Large intestine (tissue), 12 donors: ENCODE results near the gene ATG5. TPM values are rescaled to one million over a fixed set of nuclear protein-coding genes. Genes with fewer than 3 reads are reported as not detected.

Experiments used
- DNase-seq, 2 donors: peaks; one replicate each; pipeline versions ENCODE4 v3.0.0 to v3.0.0-alpha.2; 2013
- H3K27ac ChIP-seq: one replicate; pipeline ENCODE4 v1.5.1; 2013; ENCODE audit warnings: low read length
- H3K27me3 ChIP-seq: 2 replicates; pipeline ENCODE4 v1.6.1; 2013; ENCODE audit warnings: low read length; ENCODE audit not compliant: control insufficient read depth, insufficient read depth
- H3K36me3 ChIP-seq: 2 replicates; pipeline ENCODE4 v1.6.1; 2013; ENCODE audit warnings: low read length; ENCODE audit not compliant: control insufficient read depth, insufficient read depth
- H3K4me1 ChIP-seq: one replicate; pipeline ENCODE4 v1.6.1; 2013; ENCODE audit warnings: low read length; ENCODE audit not compliant: control insufficient read depth, insufficient read depth
- H3K4me3 ChIP-seq: one replicate; pipeline ENCODE4 v1.5.1; 2013; ENCODE audit warnings: low read length
- H3K9me3 ChIP-seq: one replicate; pipeline ENCODE4 v1.6.1; 2013; ENCODE audit warnings: mild to moderate bottlenecking, low read depth, low read length, moderate library complexity; ENCODE audit not compliant: control insufficient read depth
- WGBS: methylation state at CpG from one replicate; pipeline ENCODE4 v1.1.5; 2013; ENCODE audit warnings: low lambda C conversion rate; ENCODE audit not compliant: insufficient coverage; 5-methylcytosine and 5-hydroxymethylcytosine counted together
- long read RNA-seq, 11 donors: transcript quantifications; one replicate each; lab custom pipeline, GENCODE V29; 2026
- polyA plus RNA-seq: library from polyadenylated mRNA; unstranded; fragments of 120-200 nt; gene quantifications from one replicate; pipeline ENCODE4 v1.2.1, GENCODE V29; 2013

The ATG5 gene
- polyA plus RNA-seq = 33.0 TPM
- long read RNA-seq, donor 1, transcript ATG5-204 (8 exons, 3,216 nt) = major isoform, 7 of 10 reads
- long read RNA-seq, donor 1, partial matches to known transcripts = 0 of 10 reads
- long read RNA-seq, donor 1, other reads (novel, unspliced or antisense) = 0 of 10 reads
- long read RNA-seq, donor 2, transcript ATG5-204 (8 exons, 3,216 nt) = major isoform, 7 of 213 reads
- long read RNA-seq, donor 2, partial matches to known transcripts = 201 of 213 reads
- long read RNA-seq, donor 2, other reads (novel, unspliced or antisense) = 0 of 213 reads
- long read RNA-seq, donor 3, transcript ATG5-204 (8 exons, 3,216 nt) = major isoform, 24 of 28 reads
- long read RNA-seq, donor 3, partial matches to known transcripts = 0 of 28 reads
- long read RNA-seq, donor 3, other reads (novel, unspliced or antisense) = 0 of 28 reads
- long read RNA-seq, donor 4, partial matches to known transcripts = 12 of 13 reads
- long read RNA-seq, donor 4, other reads (novel, unspliced or antisense) = 0 of 13 reads
- long read RNA-seq, donor 5, transcript ATG5-204 (8 exons, 3,216 nt) = major isoform, 10 of 13 reads
- long read RNA-seq, donor 5, partial matches to known transcripts = 0 of 13 reads
- long read RNA-seq, donor 5, other reads (novel, unspliced or antisense) = 0 of 13 reads
- long read RNA-seq, donor 6, transcript ATG5-204 (8 exons, 3,216 nt) = major isoform, 10 of 18 reads
- long read RNA-seq, donor 6, partial matches to known transcripts = 0 of 18 reads
- long read RNA-seq, donor 6, other reads (novel, unspliced or antisense) = 0 of 18 reads
- long read RNA-seq, donor 7, transcript ATG5-204 (8 exons, 3,216 nt) = major isoform, 7 of 39 reads
- long read RNA-seq, donor 7, partial matches to known transcripts = 30 of 39 reads
- long read RNA-seq, donor 7, other reads (novel, unspliced or antisense) = 0 of 39 reads
- long read RNA-seq, donor 8, transcript ATG5-204 (8 exons, 3,216 nt) = major isoform, 17 of 115 reads
- long read RNA-seq, donor 8, partial matches to known transcripts = 87 of 115 reads
- long read RNA-seq, donor 8, other reads (novel, unspliced or antisense) = 7 of 115 reads
- long read RNA-seq, donor 9, transcript ATG5-204 (8 exons, 3,216 nt) = major isoform, 14 of 31 reads
- long read RNA-seq, donor 9, partial matches to known transcripts = 13 of 31 reads
- long read RNA-seq, donor 9, other reads (novel, unspliced or antisense) = 0 of 31 reads
- long read RNA-seq, donor 10, transcript ATG5-204 (8 exons, 3,216 nt) = major isoform, 14 of 18 reads
- long read RNA-seq, donor 10, partial matches to known transcripts = 0 of 18 reads
- long read RNA-seq, donor 10, other reads (novel, unspliced or antisense) = 0 of 18 reads
- long read RNA-seq, donor 11, transcript ATG5-204 (8 exons, 3,216 nt) = major isoform, 9 of 122 reads
- long read RNA-seq, donor 11, partial matches to known transcripts = 111 of 122 reads
- long read RNA-seq, donor 11, other reads (novel, unspliced or antisense) = 0 of 122 reads

- Histone ChIP-seq H3K4me3 (peak within 1 kb of the TSS; percentile 80), H3K27ac (peak within 1 kb of the TSS; percentile 94), H3K36me3 (no peaks in the 10 kb centered on the region), H3K9me3 (no peaks in the 10 kb centered on the region), H3K27me3 (peaks cover 7% of the 10 kb centered on the region), H3K4me1 (peaks cover 14% of the 10 kb centered on the region)
- WGBS = 17% methylated on average over 1 of the region's 56 CpGs
- DNase-seq = peak; percentile 99 to 100
Observed at GRCh38 chr6:106325336-106326178, at the start of gene ATG5. TSS of gene ATG5 (minus strand) at chr6:106325760. CDS start at chr6:106316208, 9,552 bp downstream.

GRCh38 chr6:106373502-106374239 is 48.1 kb upstream of the ATG5 start:
- Histone ChIP-seq H3K9me3 (no peaks in the 10 kb centered on the region), H3K36me3 (no peaks in the 10 kb centered on the region), H3K27ac (no peak overlapping the region), H3K4me3 (no peak overlapping the region), H3K27me3 (no peaks in the 10 kb centered on the region), H3K4me1 (peaks cover 14% of the 10 kb centered on the region)
- WGBS = no CpG with 5 or more reads among the region's 1 CpG
- DNase-seq = peak in 1 of 2 donors; percentile 22

GRCh38 chr6:106372838-106373501 is 47.4 kb upstream of the ATG5 start:
- Histone ChIP-seq H3K36me3 (no peaks in the 10 kb centered on the region), H3K27me3 (no peaks in the 10 kb centered on the region), H3K4me1 (peaks cover 14% of the 10 kb centered on the region), H3K4me3 (no peak overlapping the region), H3K9me3 (no peaks in the 10 kb centered on the region), H3K27ac (no peak overlapping the region)
- DNase-seq = no peak
- 100% methylated on average over 1 of the region's 4 CpGs for WGBS

GRCh38 chr6:106370639-106371038 is 45.1 kb upstream of the ATG5 start:
- H3K9me3 ChIP-seq = no peaks in the 10 kb centered on the region
- H3K27ac ChIP-seq = peak overlapping the region; percentile 9
- WGBS = no CpG with 5 or more reads among the region's 1 CpG
- H3K36me3 ChIP-seq = no peaks in the 10 kb centered on the region
- DNase-seq = no peak
- H3K4me1 ChIP-seq = peaks cover 14% of the 10 kb centered on the region
- H3K27me3 ChIP-seq = no peaks in the 10 kb centered on the region
- no peak overlapping the region for H3K4me3 ChIP-seq

- H3K9me3 ChIP-seq = no peaks in the 10 kb centered on the region
- no peak overlapping the region for H3K4me3 ChIP-seq
- 100% methylated on average over 1 of the region's 2 CpGs for WGBS
- H3K36me3 ChIP-seq = no peaks in the 10 kb centered on the region
- H3K27ac ChIP-seq = no peak overlapping the region
- no peak for DNase-seq
- peaks cover 14% of the 10 kb centered on the region for H3K4me1 ChIP-seq
- H3K27me3 ChIP-seq = no peaks in the 10 kb centered on the region
Observed at GRCh38 chr6:106369739-106370138, 44.2 kb upstream of the ATG5 start.

GRCh38 chr6:106363401-106364138 is 38.0 kb upstream of the ATG5 start:
- Histone ChIP-seq H3K27me3 (peaks cover 5% of the 10 kb centered on the region), H3K27ac (no peak overlapping the region), H3K4me1 (no peaks in the 10 kb centered on the region), H3K4me3 (no peak overlapping the region), H3K9me3 (peaks cover 3% of the 10 kb centered on the region), H3K36me3 (no peaks in the 10 kb centered on the region)
- DNase-seq = no peak
- WGBS = no CpG with 5 or more reads among the region's 3 CpGs

- Histone ChIP-seq H3K27me3 (peaks cover 5% of the 10 kb centered on the region), H3K4me3 (peak overlapping the region; percentile 94), H3K27ac (peak overlapping the region; percentile 79), H3K36me3 (no peaks in the 10 kb centered on the region), H3K4me1 (no peaks in the 10 kb centered on the region), H3K9me3 (peaks cover 3% of the 10 kb centered on the region)
- peak; percentile 37 to 84 for DNase-seq
- WGBS = 0% methylated on average over 2 of the region's 31 CpGs
Observed at GRCh38 chr6:106360989-106361430, 35.5 kb upstream of the ATG5 start.

- DNase-seq = peak; percentile 87 to 91
- Histone ChIP-seq H3K27me3 (peaks cover 5% of the 10 kb centered on the region), H3K4me3 (peak within 1 kb of the TSS; percentile 94), H3K27ac (peak within 1 kb of the TSS; percentile 79), H3K36me3 (no peaks in the 10 kb centered on the region), H3K9me3 (peaks cover 3% of the 10 kb centered on the region), H3K4me1 (no peaks in the 10 kb centered on the region)
- WGBS = no CpG with 5 or more reads among the region's 66 CpGs
Observed at GRCh38 chr6:106360410-106360988, 34.9 kb upstream of the ATG5 start, which contains the start of gene CRYBG1. TSS of gene CRYBG1 (plus strand) at chr6:106360717. CDS start at chr6:106360909, 192 bp downstream.
